OCI-LY7 (cell line): ENCODE measurements around the gene F7. TPM values are rescaled to one million over a fixed set of nuclear protein-coding genes. Genes with fewer than 3 reads are reported as not detected.

Experiments
- BruUV-seq: library from RNA; stranded (reverse); fragments of 400-500 nt; replicated peaks from 2 replicates; lab custom pipeline; 2021; lab: Mats Ljungman, UMichigan
- CTCF ChIA-PET: fragments of 300-600 bp; sonication (Branson Sonifier 250); formaldehyde crosslinking; loops from one replicate; lab custom pipeline; 2022; ENCODE audit warnings: antibody characterized with exemption; ENCODE audit not compliant: unreplicated experiment; lab: Charles Lee
- POLR2A ChIA-PET: fragments of 300-600 bp; sonication (Branson Sonifier 250); formaldehyde crosslinking; loops from one replicate; lab custom pipeline; 2022; ENCODE audit warnings: antibody characterized with exemption; lab: Charles Lee
- DNase-seq: peaks from one replicate; pipeline ENCODE4 v3.0.0-alpha.2; 2015; ENCODE audit warnings: low spot score
- H2AFZ ChIP-seq: fragments of 200-600 bp; sonication (generic), shearing (Covaris generic); 2 replicates; pipeline ENCODE4 v1.6.1; 2014; ENCODE audit warnings: mild to moderate bottlenecking, antibody characterized with exemption, low read length, moderate library complexity
- H3K27ac ChIP-seq: fragments of 200-600 bp; sonication (generic); 2 replicates; pipeline ENCODE4 v1.5.1; 2014; ENCODE audit warnings: mixed run types, low read depth, mild to moderate bottlenecking, moderate library complexity, low read length, inconsistent platforms; ENCODE audit not compliant: poor library complexity, severe bottlenecking
- H3K36me3 ChIP-seq: fragments of 200-600 bp; sonication (generic); 2 replicates; pipeline ENCODE4 v1.6.1; 2014; ENCODE audit warnings: mild to moderate bottlenecking, antibody characterized with exemption, low read length, moderate library complexity, mixed read lengths; ENCODE audit not compliant: insufficient read depth
- H3K4me1 ChIP-seq: fragments of 200-600 bp; sonication (generic); 2 replicates; pipeline ENCODE4 v1.5.1; 2014; ENCODE audit warnings: mild to moderate bottlenecking, low read length; ENCODE audit not compliant: insufficient read depth, poor library complexity, severe bottlenecking
- H3K4me2 ChIP-seq: fragments of 200-600 bp; sonication (generic); 2 replicates; pipeline ENCODE4 v1.6.1; 2014; ENCODE audit warnings: mild to moderate bottlenecking, low read length
- H3K4me3 ChIP-seq: fragments of 200-600 bp; sonication (generic); 2 replicates; pipeline ENCODE4 v1.5.1; 2014; ENCODE audit warnings: mild to moderate bottlenecking, low read depth, low read length; ENCODE audit not compliant: poor library complexity, severe bottlenecking
- H3K79me2 ChIP-seq: fragments of 200-600 bp; sonication (generic); 2 replicates; pipeline ENCODE4 v1.6.1; 2016; ENCODE audit warnings: low read depth, mild to moderate bottlenecking, low read length, moderate library complexity, mixed read lengths; ENCODE audit not compliant: insufficient read depth
- H3K9me2 ChIP-seq: fragments of 200-600 bp; sonication (generic); 2 replicates; pipeline ENCODE4 v1.6.1; 2016; ENCODE audit warnings: mild to moderate bottlenecking, low read length, mixed read lengths; ENCODE audit not compliant: insufficient read depth
- H3K9me3 ChIP-seq: fragments of 200-600 bp; sonication (generic); 2 replicates; pipeline ENCODE4 v1.6.1; 2014; ENCODE audit warnings: mild to moderate bottlenecking, mixed run types, low read length, mixed read lengths
- H4K20me1 ChIP-seq: fragments of 200-600 bp; sonication (generic); 2 replicates; pipeline ENCODE4 v1.6.1; 2014; ENCODE audit warnings: mild to moderate bottlenecking, antibody characterized with exemption, low read length, moderate library complexity, mixed read lengths; ENCODE audit not compliant: insufficient read depth
- EZH2phosphoT487 ChIP-seq: fragments of 200-600 bp; sonication (generic); IDR thresholded peaks from 2 replicates; pipeline ENCODE4 v1.6.1; 2018; ENCODE audit warnings: low read depth, borderline replicate concordance, mild to moderate bottlenecking, mixed run types, antibody characterized with exemption, low read length, moderate library complexity, mixed read lengths
- intact Hi-C: fragments of 100-400 bp; cut with micrococcal nuclease; formaldehyde crosslinking; loops from one replicate; pipeline ENCODE4 v1.10.0; 2022; ENCODE audit not compliant: unreplicated experiment
- total RNA-seq, 2 experiments: library from RNA; depleted of rRNA in 1 of 2; stranded (reverse); fragments of >200 nt in 1 of 2; shearing (Covaris generic) in 1 of 2; gene quantifications; 2 replicates each; pipeline ENCODE4 v1.2.3, GENCODE V29; 2014 to 2022
- TF ChIP-seq, protein P1 (sequence below): fragments of 200-600 bp; sonication (generic); conservative IDR thresholded peaks from 2 replicates; pipeline ENCODE4 v1.5.1; 2014; ENCODE audit warnings: mild to moderate bottlenecking, antibody characterized with exemption, low read length, moderate library complexity, mixed read lengths

Gene F7
- total RNA-seq, 2 experiments from 2014 or later, result not detected

- H3K27ac ChIP-seq, result no peak overlapping the region
- H4K20me1 ChIP-seq, result no peaks in the 10 kb centered on the region
- H3K4me3 ChIP-seq, result no peak overlapping the region
- ChIA-PET CTCF (no interaction called here), POLR2A (interaction anchor here (0.7 kb wide), 1 partner anchor 12 kb away, joined by 3 read pairs; no protein-coding TSS in a partner anchor)
- no peaks in the 10 kb centered on the region for H3K36me3 ChIP-seq
- DNase-seq, result no peak
- no peaks in the 10 kb centered on the region for H3K79me2 ChIP-seq
- no peaks in the 10 kb centered on the region for H3K9me3 ChIP-seq
- no peak overlapping the region for H3K4me2 ChIP-seq
- intact Hi-C loops, result no loop called here
- TF ChIP-seq, protein P1, sequence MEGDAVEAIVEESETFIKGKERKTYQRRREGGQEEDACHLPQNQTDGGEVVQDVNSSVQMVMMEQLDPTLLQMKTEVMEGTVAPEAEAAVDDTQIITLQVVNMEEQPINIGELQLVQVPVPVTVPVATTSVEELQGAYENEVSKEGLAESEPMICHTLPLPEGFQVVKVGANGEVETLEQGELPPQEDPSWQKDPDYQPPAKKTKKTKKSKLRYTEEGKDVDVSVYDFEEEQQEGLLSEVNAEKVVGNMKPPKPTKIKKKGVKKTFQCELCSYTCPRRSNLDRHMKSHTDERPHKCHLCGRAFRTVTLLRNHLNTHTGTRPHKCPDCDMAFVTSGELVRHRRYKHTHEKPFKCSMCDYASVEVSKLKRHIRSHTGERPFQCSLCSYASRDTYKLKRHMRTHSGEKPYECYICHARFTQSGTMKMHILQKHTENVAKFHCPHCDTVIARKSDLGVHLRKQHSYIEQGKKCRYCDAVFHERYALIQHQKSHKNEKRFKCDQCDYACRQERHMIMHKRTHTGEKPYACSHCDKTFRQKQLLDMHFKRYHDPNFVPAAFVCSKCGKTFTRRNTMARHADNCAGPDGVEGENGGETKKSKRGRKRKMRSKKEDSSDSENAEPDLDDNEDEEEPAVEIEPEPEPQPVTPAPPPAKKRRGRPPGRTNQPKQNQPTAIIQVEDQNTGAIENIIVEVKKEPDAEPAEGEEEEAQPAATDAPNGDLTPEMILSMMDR, result no peak
- no peak for TF ChIP-seq EZH2phosphoT487
- no TSS peak for BruUV-seq
- H3K4me1 ChIP-seq, result no peaks in the 10 kb centered on the region
- no peak overlapping the region for H2AFZ ChIP-seq
- no peaks in the 10 kb centered on the region for H3K9me2 ChIP-seq
These were observed 21.3 kb upstream of the F7 start for GRCh38 chr13:113084094-113084942.

DNA sequence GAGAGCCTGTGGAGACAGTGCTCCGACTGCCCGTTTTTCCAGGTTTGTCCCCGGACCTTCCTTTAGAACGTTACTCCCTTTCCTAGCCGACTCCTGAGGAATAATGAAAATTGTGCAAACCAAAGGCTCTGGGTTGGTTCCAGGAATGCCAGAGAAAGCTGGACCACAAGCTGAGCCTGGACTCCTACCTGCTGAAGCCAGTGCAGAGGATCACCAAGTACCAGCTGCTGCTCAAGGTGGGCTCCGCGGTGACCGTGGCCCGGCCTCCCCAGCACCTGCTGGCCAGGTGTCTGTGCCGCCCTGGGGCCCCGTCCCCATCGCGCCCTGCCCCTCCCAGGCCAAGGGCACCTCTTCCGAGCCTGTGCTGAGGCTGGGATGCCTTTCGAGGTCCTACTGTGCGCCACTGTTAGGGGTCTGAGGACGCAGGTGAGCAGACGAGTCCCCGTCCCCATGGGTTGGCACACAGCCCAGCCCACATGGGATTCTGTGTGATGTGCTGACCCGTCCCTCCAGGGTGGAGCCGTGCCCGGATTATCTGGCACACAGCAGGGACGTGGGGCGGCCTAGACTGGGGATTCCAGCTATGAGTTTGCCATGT, 20.5 kb upstream of the F7 start:
- CTCF ChIA-PET, result no interaction called here
- intact Hi-C loops, result no loop called here

More for the DNA sequence above, 20.5 kb upstream of the F7 start:
- POLR2A ChIA-PET, result no interaction called here
- H2AFZ ChIP-seq, result no peak overlapping the region
- no peaks in the 10 kb centered on the region for H3K9me2 ChIP-seq
- BruUV-seq, result no TSS peak
- H3K36me3 ChIP-seq, result no peaks in the 10 kb centered on the region
- no peak for DNase-seq
- no peaks in the 10 kb centered on the region for H3K79me2 ChIP-seq
- no peak overlapping the region for H3K27ac ChIP-seq
- no peaks in the 10 kb centered on the region for H4K20me1 ChIP-seq
- no peak overlapping the region for H3K4me2 ChIP-seq
- TF ChIP-seq, protein P1, result no peak
- TF ChIP-seq EZH2phosphoT487, result no peak
- H3K4me1 ChIP-seq, result no peaks in the 10 kb centered on the region
- no peaks in the 10 kb centered on the region for H3K9me3 ChIP-seq
- no peak overlapping the region for H3K4me3 ChIP-seq
